Esophagus squamous epithelium (tissue), 5 donors: ENCODE results near the gene HHIPL2. TPM values are rescaled to one million over a fixed set of nuclear protein-coding genes. Genes with fewer than 3 reads are reported as not detected.

Experiments
- DNase-seq: peaks from one replicate; lab custom pipeline; 2025; lab: John Stamatoyannopoulos, UW
- H3K27ac ChIP-seq, 4 donors: fragments of 200-600 bp; sonication (generic); one replicate each; pipeline ENCODE4 v1.5.1; 2016 to 2019; ENCODE audit warnings: mild to moderate bottlenecking in 1 of 4
- H3K27me3 ChIP-seq, 4 donors: fragments of 200-600 bp; sonication (generic); 1 replicate in 3 of 4; 2 replicates in 1 of 4; pipeline versions ENCODE4 v1.5.1 to v1.6.0; 2017 to 2021; ENCODE audit warnings: antibody characterized with exemption in 1 of 4
- H3K36me3 ChIP-seq, 3 donors: fragments of 200-600 bp; sonication (generic); one replicate each; pipeline ENCODE4 v1.5.1; 2016 to 2019
- H3K4me1 ChIP-seq, 3 donors: fragments of 200-600 bp; sonication (generic); one replicate each; pipeline ENCODE4 v1.5.1; 2017 to 2019
- H3K4me3 ChIP-seq, 4 donors: fragments of 200-600 bp; sonication (generic); 1 replicate in 3 of 4; 2 replicates in 1 of 4; pipeline ENCODE4 v1.5.1; 2016 to 2019; ENCODE audit warnings: mild to moderate bottlenecking in 2 of 4, moderate library complexity in 1 of 4
- H3K9me3 ChIP-seq, 3 donors: fragments of 200-600 bp; sonication (generic); one replicate each; pipeline ENCODE4 v1.5.1; 2016 to 2019
- CTCF ChIP-seq, 6 experiments: fragments of 450-650 bp in 4 of 6; fragments of 200-600 bp in 2 of 6; sonication (generic) in 2 of 6; IDR thresholded peaks; one replicate each; pipeline ENCODE4 v1.5.1; 2016 to 2019; ENCODE audit warnings: antibody characterized with exemption in 6 of 6, mild to moderate bottlenecking in 4 of 6, moderate library complexity in 4 of 6
- POLR2A ChIP-seq, 4 donors: fragments of 450-650 bp; IDR thresholded peaks; one replicate each; pipeline ENCODE4 v1.6.1; 2017; ENCODE audit warnings: antibody characterized with exemption in 4 of 4, mild to moderate bottlenecking in 4 of 4, moderate library complexity in 3 of 4
- WGBS, 2 donors: methylation state at CpG; one replicate each; pipeline ENCODE4 v1.1.5; 2018; 5-methylcytosine and 5-hydroxymethylcytosine counted together
- intact Hi-C: fragments of 100-400 bp; cut with DNase I; formaldehyde crosslinking; loops from one replicate; pipeline ENCODE4 v1.15.0; 2022
- total RNA-seq, 4 donors: library from RNA; depleted of rRNA; stranded (reverse); fragments of >200 nt; gene quantifications; one replicate each; pipeline ENCODE4 v1.1.0, GENCODE V29; 2016
- donor health status: DM: yes; HTN: yes; CAD: no.

Gene HHIPL2
- total RNA-seq, 4 donors from 2014 or later = not detected

DNA sequence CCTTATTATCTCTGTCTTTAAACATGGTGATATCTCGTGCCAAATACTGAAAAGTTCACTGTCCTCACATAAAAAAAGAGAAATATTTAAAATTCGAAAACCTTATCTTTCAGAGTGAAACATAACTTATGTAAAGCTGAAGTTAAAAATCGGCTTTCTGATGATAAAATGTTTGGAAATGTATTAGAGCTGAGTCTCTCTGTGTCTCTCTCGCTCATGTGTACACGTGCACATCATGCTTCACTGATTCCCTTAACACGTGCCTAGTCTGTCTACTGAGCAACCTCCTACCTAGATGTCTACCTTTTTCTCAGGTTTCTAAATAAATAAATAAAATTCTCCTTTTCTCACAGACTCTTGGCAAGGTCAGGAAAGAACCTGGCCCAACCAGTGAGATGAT lies 17.1 kb downstream of the HHIPL2 start:
- intact Hi-C loops = no loop called here
- H3K4me3 ChIP-seq = no peak overlapping the region
- H3K27me3 ChIP-seq = no peaks in the 10 kb centered on the region
- H3K27ac ChIP-seq = no peak overlapping the region
- no peaks in the 10 kb centered on the region for H3K36me3 ChIP-seq
- TF ChIP-seq POLR2A (IDR thresholded peaks at IDR 0.05) (no peak), CTCF (IDR thresholded peaks at IDR 0.05) (no peak)
- no peaks in the 10 kb centered on the region for H3K4me1 ChIP-seq
- 54 to 60% methylated on average over 6 of the region's 6 CpGs for WGBS, 2 donors
- H3K9me3 ChIP-seq = no peaks in the 10 kb centered on the region
- no peak for DNase-seq

- no peak overlapping the region for H3K4me3 ChIP-seq
- no peak for TF ChIP-seq CTCF (IDR thresholded peaks at IDR 0.05)
- no peak for TF ChIP-seq POLR2A (IDR thresholded peaks at IDR 0.05)
- intact Hi-C loops = no loop called here
- no peak for DNase-seq
- peaks cover 0 to 6% (median 0%) of the 10 kb centered on the region in 4 donors for H3K27me3 ChIP-seq
- H3K27ac ChIP-seq = no peak overlapping the region
- H3K4me1 ChIP-seq = no peaks in the 10 kb centered on the region
- no peaks in the 10 kb centered on the region for H3K36me3 ChIP-seq
- H3K9me3 ChIP-seq = no peaks in the 10 kb centered on the region
- 46 to 80% methylated on average over 3 of the region's 3 CpGs for WGBS, 2 donors
These were observed 18.0 kb downstream of the HHIPL2 start for GRCh38 chr1:222529916-222530315.

DNA sequence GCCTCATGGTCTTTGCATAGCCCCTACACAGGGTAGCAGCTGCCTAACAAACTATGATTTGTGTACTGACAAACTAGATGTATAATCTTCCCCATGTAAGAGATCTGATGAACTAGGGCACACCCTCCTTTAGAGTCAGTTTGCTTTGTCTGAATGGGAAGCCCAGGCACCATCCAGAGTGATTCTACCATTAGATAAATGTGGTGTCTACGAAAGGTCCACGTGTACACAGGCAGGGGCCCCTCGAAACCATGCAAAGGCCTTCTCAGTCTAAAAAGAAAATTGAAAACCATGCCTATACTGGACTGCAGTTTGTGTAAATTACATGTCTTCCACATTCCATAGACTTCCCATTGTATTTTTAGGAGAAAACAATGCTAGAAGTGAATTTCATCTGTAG lies 18.7 kb downstream of the HHIPL2 start:
- 80 to 96% methylated on average over 3 of the region's 3 CpGs for WGBS, 2 donors
- intact Hi-C loops = no loop called here

DNA sequence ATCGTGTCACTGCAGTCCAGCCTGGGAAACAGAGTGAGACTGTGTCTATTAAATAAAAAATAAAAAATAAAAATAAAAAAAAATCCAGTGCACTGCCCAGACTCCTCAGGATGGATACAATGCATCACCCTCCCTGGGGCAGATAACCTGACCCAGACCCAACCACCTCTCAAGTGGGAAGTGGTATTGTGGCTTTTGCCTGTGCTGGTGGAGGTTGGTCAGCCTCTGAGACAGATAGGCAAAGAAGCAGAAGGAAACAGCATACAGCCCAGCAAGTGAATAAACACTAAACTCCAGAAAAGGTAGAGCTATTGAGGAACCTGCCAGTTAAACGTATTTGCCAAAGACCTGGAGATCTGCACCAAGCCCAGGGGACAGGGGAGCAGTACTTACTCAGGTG lies 22.0 kb downstream of the HHIPL2 start:
- Histone ChIP-seq H3K4me3 (no peak overlapping the region), H3K9me3 (peaks cover 0 to 8% (median 0%) of the 10 kb centered on the region in 3 donors), H3K36me3 (no peaks in the 10 kb centered on the region), H3K4me1 (no peaks in the 10 kb centered on the region), H3K27me3 (peaks cover 0 to 6% (median 0%) of the 10 kb centered on the region in 4 donors), H3K27ac (no peak overlapping the region)
- intact Hi-C loops = no loop called here
- no peak for DNase-seq
- WGBS, 2 donors = 79 to 82% methylated on average over 2 of the region's 2 CpGs
- TF ChIP-seq POLR2A (IDR thresholded peaks at IDR 0.05) (no peak), CTCF (IDR thresholded peaks at IDR 0.05) (no peak)

More for the DNA sequence above, 18.7 kb downstream of the HHIPL2 start:
- peaks cover 0 to 6% (median 0%) of the 10 kb centered on the region in 4 donors for H3K27me3 ChIP-seq
- DNase-seq = no peak
- TF ChIP-seq POLR2A (IDR thresholded peaks at IDR 0.05) (no peak), CTCF (IDR thresholded peaks at IDR 0.05) (no peak)
- no peaks in the 10 kb centered on the region for H3K4me1 ChIP-seq
- H3K4me3 ChIP-seq = no peak overlapping the region
- no peaks in the 10 kb centered on the region for H3K9me3 ChIP-seq
- H3K36me3 ChIP-seq = no peaks in the 10 kb centered on the region
- H3K27ac ChIP-seq = no peak overlapping the region

GRCh38 chr1:222523852-222524251 lies 24.1 kb downstream of the HHIPL2 start:
- DNase-seq = no peak
- H3K27ac ChIP-seq = no peak overlapping the region
- no peaks in the 10 kb centered on the region for H3K36me3 ChIP-seq
- H3K9me3 ChIP-seq = peaks cover 0 to 8% (median 0%) of the 10 kb centered on the region in 3 donors
- no peak for TF ChIP-seq CTCF (IDR thresholded peaks at IDR 0.05)
- no peak for TF ChIP-seq POLR2A (IDR thresholded peaks at IDR 0.05)
- no peak overlapping the region for H3K4me3 ChIP-seq
- WGBS, 2 donors = 67 to 76% methylated on average over 3 of the region's 3 CpGs
- H3K4me1 ChIP-seq = no peaks in the 10 kb centered on the region
- H3K27me3 ChIP-seq = peaks cover 0 to 6% (median 0%) of the 10 kb centered on the region in 4 donors
- intact Hi-C loops = no loop called here
